ENCODE measurements around the gene IFI27L2.

IFI27L2 gene

DNA sequence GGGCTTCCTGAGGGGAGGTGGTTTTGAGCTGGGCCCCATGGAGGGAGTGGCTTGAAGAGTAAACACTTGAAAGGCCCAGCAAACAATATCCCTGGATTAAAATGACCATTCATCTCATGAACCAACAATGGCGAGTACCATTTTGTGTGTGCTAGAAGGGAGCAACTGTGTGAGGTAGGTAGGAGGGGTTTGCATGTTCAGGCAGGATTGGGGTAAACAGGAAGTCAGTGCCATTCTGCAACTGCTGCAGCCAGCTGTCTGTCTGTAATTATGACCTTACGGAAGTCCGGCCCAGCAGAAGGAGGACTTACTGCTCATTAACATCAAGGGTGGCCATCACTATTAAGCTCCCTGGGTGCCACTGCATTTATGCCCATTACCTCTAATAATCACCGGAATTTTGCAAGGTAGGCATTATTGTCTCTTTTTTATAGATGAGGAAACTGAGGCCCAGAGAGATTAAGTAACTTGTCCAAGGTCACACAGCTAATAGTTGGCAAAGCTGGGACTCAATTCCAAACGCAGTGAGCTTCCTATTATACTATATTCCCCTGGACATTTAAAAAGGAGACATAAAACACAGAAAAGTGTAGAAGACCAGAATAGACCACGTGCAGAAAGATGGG is 16.6 kb upstream of the IFI27L2 start:
- DNase-seq = no peak

DNA sequence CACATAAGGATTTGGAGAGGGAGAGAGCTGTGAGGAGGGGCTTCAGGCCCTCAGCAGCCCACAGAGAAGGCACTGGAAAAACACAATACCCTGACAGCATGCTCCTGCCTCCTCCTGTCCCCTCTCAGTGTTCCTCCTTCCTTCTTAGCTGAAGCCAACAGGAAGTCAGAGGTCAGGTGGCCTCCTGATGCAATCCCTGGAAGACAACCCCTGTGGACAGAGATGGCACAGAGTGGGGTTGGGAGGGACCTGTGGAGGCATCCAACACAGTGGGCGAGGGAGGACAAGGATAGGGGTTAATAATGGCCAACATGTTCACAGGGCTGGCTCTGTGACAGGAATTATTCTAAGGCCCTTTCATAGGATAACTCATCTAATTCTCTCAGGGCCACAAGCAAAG is 15.4 kb upstream of the IFI27L2 start:
- DNase-seq = no peak

- no peak for DNase-seq
Measured at GRCh38 chr14:94143711-94144110, 14.3 kb upstream of the IFI27L2 start.

DNA sequence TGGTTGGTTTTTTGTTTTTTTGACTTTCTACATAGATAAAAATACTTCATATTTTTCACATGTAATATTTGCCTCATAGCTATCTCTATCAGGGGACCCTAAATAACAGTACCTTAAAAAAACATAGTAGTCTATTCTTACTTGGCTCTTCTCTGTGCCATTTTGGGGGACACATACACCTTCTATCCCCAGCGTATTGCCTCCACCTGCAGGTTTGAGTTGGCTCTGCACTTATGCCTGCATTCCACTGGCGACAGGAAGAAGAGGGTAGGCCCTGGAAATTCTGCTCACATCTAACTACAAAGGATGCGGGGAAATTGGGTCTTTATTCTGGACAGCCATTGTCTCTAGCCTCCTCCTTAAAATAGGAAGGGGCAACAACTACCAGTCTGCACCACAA is 13.8 kb upstream of the IFI27L2 start:
- DNase-seq = no peak

- DNase-seq = no peak
Measured at GRCh38 chr14:94142836-94143235, 13.4 kb upstream of the IFI27L2 start.

GRCh38 chr14:94142247-94142646 is 12.8 kb upstream of the IFI27L2 start:
- no peak for DNase-seq

- DNase-seq = no peak
Measured at GRCh38 chr14:94139421-94139820, 10.0 kb upstream of the IFI27L2 start.

- DNase-seq = no peak
Measured at GRCh38 chr14:94139006-94139405, 9.6 kb upstream of the IFI27L2 start.

DNA sequence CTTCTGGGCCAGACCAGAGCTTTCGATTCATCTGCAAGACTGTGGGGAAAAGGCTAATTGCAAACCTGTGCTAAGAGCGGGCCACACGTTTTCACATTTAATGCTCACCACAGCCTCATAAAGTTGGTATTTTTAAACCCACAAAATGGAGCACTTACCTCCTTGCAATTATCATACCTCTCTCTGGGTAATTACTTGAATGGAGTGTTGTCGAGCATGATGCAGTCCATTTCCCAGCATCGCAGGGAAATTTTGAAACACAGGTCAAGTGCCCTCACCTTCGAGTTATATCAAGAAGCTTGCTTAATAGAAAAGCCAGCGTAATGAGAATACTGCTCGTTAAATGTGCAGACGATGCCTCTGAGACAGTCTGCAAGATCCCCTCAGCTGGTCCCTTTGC is 8.8 kb upstream of the IFI27L2 start:
- DNase-seq = no peak

GRCh38 chr14:94136575-94137331 is 7.3 kb upstream of the IFI27L2 start:
- peak; percentile 64 for DNase-seq

DNA sequence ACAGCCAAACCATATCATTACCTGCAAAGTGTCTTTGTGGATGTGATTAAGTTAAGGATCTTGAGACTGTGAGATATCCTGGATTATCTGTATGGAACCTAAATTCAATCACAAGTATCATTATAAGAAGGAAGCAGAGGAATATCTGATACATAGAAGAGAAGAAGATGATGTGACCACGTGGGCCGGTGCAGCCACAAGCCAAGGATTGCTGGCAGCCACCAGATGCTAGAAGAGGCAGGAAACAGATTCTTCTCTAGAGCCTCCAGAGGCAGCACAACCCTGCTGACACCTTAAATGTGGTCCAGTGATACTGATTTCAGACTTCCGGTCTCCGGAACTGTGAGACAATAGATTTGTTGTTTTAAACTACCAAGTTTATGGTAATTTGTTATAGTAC is 6.1 kb upstream of the IFI27L2 start:
- no peak for DNase-seq

- peak; percentile 62 for DNase-seq
Measured at GRCh38 chr14:94132285-94132887, 3.0 kb upstream of the IFI27L2 start.

DNA sequence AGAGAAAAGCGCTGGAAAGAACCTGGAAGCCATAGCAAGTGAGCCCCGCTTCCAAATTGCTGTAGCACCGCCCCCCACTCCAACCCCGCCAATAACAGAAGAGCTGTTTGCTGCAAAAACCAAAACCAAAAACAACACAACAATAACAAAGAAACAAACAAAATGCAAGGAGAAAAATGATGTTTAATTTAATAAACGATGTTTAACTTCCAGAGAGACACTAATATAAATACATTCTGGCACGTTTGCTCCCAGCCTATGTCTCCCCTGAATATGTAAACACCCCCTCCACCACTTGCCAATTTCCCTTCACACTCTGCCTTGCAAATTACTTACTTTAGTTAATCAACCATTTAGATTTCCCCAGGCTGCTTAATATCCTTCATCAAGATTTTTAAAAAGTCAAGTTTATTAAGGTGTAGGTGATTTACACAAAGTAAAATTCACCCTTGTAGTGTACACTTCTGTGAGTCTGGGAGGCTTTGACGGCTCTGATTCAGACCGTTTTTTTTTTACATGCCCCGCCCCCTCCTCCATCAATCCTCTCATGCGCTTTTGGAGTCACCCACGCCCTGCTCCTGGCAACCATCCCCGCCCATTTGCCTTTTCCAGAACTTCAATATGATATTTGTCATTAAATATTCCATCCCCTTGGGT is 482 bp upstream of the IFI27L2 start:
- DNase-seq = no peak

GRCh38 chr14:94128216-94128839 is 1.1 kb downstream of the IFI27L2 start:
- DNase-seq = no peak

DNA sequence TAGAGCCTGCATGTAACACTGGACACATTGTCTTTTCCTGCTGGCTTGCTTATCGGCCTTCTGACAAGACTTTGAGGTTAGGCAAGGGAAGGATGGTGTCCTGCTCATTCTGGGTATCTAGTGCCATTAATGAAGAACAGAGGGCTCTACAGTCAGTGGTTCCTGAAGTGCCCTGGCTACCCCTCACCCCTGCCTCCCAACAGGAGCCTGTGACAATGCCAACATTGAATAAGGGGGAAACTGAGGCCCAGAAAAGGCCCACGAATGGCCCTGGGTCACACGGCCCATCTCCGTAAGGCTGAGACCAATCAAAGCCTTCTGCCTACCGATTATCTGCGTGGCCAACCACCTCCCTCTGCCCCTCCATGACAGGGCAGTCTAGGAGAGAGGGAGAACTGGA is 2.1 kb downstream of the IFI27L2 start:
- DNase-seq = no peak

- no peak for DNase-seq
Measured at GRCh38 chr14:94126800-94127199, 2.6 kb downstream of the IFI27L2 start.

DNA sequence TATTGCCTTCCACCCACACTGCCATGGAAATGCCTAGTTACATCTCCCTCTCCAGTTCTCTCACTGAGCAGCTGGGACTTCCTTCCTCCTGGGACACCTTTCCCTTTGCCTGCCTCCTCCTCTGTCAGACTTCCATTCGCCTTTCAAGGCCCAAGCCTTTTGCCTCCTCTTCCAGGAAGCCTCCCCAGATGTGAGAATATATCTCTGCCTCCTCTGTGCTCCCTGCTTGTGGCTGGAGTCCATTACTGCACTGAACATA is 3.1 kb downstream of the IFI27L2 start:
- no peak for DNase-seq

- no peak for DNase-seq
Measured at GRCh38 chr14:94125659-94126418, 3.6 kb downstream of the IFI27L2 start.

GRCh38 chr14:94124582-94125377 is 4.6 kb downstream of the IFI27L2 start:
- no peak for DNase-seq

DNA sequence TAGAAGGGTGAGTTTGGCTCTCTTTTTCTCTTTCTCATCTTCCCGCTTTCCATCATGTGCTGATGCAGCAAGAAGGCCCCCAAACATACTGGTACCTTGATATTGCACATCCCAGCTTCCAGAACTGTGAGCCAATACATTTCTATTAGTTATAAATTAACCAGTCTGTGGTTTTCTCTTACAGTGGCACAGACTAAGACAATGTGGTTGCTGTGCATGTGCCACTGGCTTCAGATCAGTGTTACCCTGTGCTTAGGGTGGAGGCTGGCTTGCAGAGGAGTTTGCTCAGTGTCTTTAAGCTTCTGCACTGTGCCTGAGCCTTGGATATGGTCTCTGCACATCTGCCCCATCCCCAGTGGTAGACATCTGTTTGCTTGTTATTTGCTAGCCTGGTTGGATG is 5.5 kb downstream of the IFI27L2 start:
- no peak for DNase-seq

DNA sequence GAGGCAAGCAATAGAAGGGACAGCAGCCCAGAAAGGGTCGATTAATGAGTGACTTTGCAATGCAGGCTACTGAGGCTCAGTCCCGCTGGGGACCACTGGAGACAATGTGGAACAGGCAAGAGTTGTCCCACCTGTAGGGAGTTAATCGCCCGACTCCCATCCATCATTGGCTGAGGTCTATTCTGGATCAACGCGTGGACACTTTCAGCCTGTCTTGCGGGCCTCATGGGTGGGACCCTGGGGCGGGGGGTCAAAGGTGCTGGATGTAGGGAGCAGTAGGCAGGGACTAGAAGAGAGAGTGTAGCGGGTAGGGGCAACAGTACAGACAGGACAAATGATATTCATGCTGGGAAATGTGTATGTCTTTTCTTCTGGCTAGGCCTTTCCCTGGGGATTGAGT is 6.1 kb downstream of the IFI27L2 start:
- DNase-seq = no peak

GRCh38 chr14:94122438-94122837 is 7.0 kb downstream of the IFI27L2 start:
- DNase-seq = no peak

Measured in NCI-H1092 treated with DMSO at 0.1 percent for 48 hours (cell line).